ENCODE data around the gene UGT1A10.

DNA sequence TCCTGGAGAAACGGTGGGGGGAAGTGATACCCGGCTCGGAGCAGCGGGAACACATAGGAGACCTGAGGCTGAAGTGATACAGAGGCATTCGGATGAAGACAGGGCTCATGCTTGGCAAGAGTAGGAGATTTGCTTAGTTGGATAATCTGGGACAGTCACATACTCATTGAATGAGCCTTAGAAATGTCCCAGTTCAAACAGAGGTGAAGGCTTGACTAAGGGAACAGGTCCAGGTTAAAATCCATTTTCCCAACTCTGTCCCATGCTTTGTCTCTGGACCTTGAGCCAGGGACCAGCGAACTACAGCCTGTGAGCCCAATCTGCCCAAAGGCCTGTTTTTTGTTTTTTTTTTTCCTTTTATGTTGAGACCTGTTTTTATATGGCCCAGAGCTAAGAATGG is 57.7 kb downstream of the UGT1A10 start:
- no peak for TF ChIP-seq EZH2phosphoT487 (IDR thresholded peaks at IDR 0.05; ENCODE audit: borderline replicate concordance)
- TF ChIP-seq CTCF (conservative IDR thresholded peaks at IDR 0.05; ENCODE audit: low read length): no peak

All from Loucy (cell line).